Caki2 (cell line): Measurements from ENCODE around the gene NPAS2. TPM values are rescaled to one million over a fixed set of nuclear protein-coding genes. Genes with fewer than 3 reads are reported as not detected.

Source experiments
- DNase-seq: peaks from one replicate; pipeline ENCODE4 v3.0.0-alpha.2; 2015; ENCODE audit warnings: low read depth
- in situ Hi-C: cut with HindIII; loops from 2 replicates; pipeline ENCODE4 v1.10.0; 2016; ENCODE audit warnings: low sequenced_read_pairs, low pct_unique_long_range_greater_than_20kb, mixed read lengths
- total RNA-seq: library from RNA; depleted of rRNA; stranded (reverse); fragments of >200 nt; shearing (Covaris generic); gene quantifications from 2 replicates; pipeline ENCODE4 v1.2.3, GENCODE V29; 2014; ENCODE audit warnings: low replicate concordance

The NPAS2 gene
- total RNA-seq, 1 experiment from 2014 or later, result 2.0 TPM

GRCh38 chr2:100941646-100942240 lies 121.8 kb downstream of the NPAS2 start:
- no peak for DNase-seq
- in situ Hi-C loops, result no loop called here

- in situ Hi-C loops, result no loop called here
- no peak for DNase-seq
Observed at GRCh38 chr2:100944617-100945432, 124.9 kb downstream of the NPAS2 start.

GRCh38 chr2:100945433-100945740 lies 125.4 kb downstream of the NPAS2 start:
- DNase-seq, result no peak
- in situ Hi-C loops, result no loop called here

- in situ Hi-C loops, result no loop called here
Observed at GRCh38 chr2:100945930-100946607, 126.1 kb downstream of the NPAS2 start.

GRCh38 chr2:100948942-100949811 lies 129.2 kb downstream of the NPAS2 start:
- DNase-seq, result no peak
- in situ Hi-C loops, result no loop called here

More at GRCh38 chr2:100945930-100946607, 126.1 kb downstream of the NPAS2 start:
- no peak for DNase-seq

GRCh38 chr2:100952512-100952911 lies 132.6 kb downstream of the NPAS2 start:
- in situ Hi-C loops, result no loop called here
- DNase-seq, result no peak

GRCh38 chr2:100953406-100954043 lies 133.6 kb downstream of the NPAS2 start:
- in situ Hi-C loops, result no loop called here

GRCh38 chr2:100954044-100954420 lies 134.1 kb downstream of the NPAS2 start:
- in situ Hi-C loops, result no loop called here
- DNase-seq, result no peak

More at GRCh38 chr2:100953406-100954043, 133.6 kb downstream of the NPAS2 start:
- no peak for DNase-seq

- in situ Hi-C loops, result no loop called here
- no peak for DNase-seq
Observed at GRCh38 chr2:100955226-100955625, 135.3 kb downstream of the NPAS2 start.

GRCh38 chr2:100956081-100956480 lies 136.1 kb downstream of the NPAS2 start:
- DNase-seq, result no peak
- in situ Hi-C loops, result no loop called here

- DNase-seq, result no peak
- in situ Hi-C loops, result no loop called here
Observed at GRCh38 chr2:100957996-100958653, 138.2 kb downstream of the NPAS2 start.

- in situ Hi-C loops, result no loop called here
Observed at GRCh38 chr2:100959225-100959880, 139.4 kb downstream of the NPAS2 start.

GRCh38 chr2:100960688-100961087 lies 140.7 kb downstream of the NPAS2 start:
- in situ Hi-C loops, result no loop called here
- DNase-seq, result no peak

More at GRCh38 chr2:100959225-100959880, 139.4 kb downstream of the NPAS2 start:
- no peak for DNase-seq

GRCh38 chr2:100962366-100963025 lies 142.6 kb downstream of the NPAS2 start:
- in situ Hi-C loops, result no loop called here
- DNase-seq, result no peak

- in situ Hi-C loops, result no loop called here
- DNase-seq, result no peak
Observed at GRCh38 chr2:100963026-100963375, 143.1 kb downstream of the NPAS2 start.

GRCh38 chr2:100964222-100964621 lies 144.3 kb downstream of the NPAS2 start:
- in situ Hi-C loops, result no loop called here
- DNase-seq, result no peak

- DNase-seq, result no peak
- in situ Hi-C loops, result no loop called here
Observed at GRCh38 chr2:100964681-100965169, 144.8 kb downstream of the NPAS2 start.
